GM18511 (cell line): ENCODE results near the gene PTGER3.

Experiments
- ATAC-seq: cut with Tn5 transposase; IDR thresholded peaks from one replicate; pipeline ENCODE4 v1.9.1; 2021; ENCODE audit warnings: mild to moderate bottlenecking, moderate library complexity; ENCODE audit not compliant: unreplicated experiment

Gene PTGER3

DNA sequence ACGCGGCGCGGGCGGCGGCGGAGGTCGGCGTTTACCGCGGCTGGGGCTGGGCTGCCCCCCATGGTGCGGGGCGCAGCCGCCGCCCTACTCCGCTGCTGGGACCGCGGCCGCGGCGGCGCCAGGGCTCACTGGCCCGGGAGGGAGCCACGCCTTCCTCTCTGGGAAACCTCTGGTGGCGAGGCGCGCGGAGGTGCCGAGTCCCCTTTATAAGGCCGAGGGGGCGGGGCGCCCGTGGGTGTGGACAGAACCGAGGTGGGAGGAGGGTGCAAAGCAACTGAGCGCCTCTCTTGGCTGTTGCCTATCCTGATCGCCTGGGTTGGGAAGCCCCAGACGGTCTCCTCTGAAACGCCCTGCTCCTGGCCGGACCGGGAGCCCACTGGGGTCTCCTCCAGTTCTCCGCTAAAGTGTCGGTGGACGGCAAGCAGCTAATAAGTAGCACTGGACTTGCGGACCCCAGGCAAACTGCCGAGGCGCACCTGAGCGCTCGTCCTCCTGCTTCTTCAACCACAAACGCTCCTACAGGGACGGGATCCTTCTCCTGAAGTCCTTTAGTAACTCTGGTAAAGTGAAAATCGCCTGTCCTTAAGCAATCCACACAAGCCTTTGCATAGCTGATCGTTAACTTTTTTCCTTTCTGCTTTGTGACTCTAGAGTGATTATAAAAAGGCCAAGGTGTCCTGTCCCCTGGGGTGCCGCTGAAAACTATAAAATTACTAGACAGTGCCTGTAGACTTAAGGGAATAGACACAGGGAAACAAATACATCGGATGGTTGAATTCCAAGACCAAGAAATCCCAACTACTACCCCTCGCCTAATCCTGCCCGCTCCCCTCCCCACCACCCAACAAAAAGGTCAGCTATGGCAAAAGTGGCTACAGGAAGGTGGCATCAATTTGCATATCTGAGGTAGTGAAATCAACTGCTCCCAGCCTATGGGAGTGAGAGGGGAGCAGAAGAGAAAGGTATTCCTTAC is at the start of gene PTGER3:
Gene PTGER3 (minus strand): TSS at position 182 of the 973 bp plus-strand sequence. CDS start 239 bp downstream, outside the sequence.
- peak; percentile 42 for ATAC-seq

DNA sequence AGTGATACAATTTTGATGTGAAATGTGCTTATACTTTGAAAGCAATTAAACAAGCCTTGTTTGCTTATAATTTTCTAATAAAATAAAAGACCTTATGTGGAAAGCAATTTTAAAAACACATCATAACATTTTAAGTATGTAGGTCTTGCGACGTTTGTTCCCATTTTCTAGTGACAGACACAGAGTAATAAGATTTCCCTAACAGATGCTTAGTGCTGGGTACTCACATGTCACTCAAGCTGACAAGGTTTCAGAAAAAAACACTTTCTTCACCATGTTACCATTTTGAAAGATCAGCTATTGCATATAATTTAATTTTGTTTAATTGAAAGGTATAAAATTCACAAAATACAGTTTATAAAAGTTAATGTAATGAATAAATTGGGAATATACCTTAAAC is 47.3 kb upstream of the PTGER3 start:
- no peak for ATAC-seq

DNA sequence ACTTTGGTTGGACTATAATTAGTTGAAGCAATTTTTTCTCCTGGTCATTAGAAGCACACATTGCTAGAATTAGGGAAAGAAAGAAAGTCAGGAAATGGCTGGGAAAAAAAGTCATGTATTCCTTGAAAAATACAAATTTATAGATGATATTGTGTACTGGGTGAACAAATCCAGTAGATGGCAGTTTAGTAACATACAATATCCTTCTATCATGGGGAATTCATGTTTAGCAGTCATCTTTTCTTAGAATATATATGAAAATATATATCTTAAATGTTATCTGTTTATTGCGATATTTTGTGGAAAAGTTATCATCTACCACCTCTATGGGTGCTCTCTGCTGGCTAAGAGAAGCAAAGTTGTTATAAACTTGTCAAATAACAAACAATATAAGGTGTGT is 46.3 kb upstream of the PTGER3 start:
- ATAC-seq = no peak

DNA sequence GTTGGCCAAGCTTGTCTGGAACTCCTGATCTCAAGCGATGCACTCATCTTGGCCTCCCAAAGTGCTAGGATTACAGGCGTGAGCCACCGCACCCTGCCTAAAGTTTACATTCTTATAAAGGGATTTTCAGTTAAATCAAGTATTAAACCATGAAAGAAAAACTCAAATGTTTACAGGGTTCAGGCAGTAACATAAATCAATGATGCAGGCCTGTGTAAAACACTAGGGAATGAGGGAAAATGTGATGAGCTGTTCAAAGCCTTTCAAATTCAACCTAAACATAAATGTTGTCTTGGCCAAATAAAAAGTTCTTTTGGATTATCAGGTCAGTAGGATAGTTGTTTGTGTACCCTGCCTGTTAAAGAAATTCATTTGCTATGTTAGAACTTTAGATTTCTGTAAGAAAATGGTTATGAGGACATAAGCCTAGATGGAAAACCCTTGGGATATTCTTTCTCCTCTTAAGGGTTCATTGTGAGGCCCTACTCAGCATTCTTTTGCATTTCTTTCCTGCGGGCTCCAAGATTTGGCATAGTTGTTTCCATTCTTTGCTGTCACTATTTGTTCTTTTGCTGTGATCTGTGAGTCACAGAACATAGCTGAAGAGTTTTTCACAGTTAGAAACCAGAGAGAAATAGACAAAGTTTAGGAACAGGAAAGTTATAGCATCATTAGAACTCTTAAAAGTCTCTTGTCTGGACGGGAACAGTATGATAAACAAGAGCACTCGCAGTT is 42.1 kb upstream of the PTGER3 start:
- no peak for ATAC-seq

DNA sequence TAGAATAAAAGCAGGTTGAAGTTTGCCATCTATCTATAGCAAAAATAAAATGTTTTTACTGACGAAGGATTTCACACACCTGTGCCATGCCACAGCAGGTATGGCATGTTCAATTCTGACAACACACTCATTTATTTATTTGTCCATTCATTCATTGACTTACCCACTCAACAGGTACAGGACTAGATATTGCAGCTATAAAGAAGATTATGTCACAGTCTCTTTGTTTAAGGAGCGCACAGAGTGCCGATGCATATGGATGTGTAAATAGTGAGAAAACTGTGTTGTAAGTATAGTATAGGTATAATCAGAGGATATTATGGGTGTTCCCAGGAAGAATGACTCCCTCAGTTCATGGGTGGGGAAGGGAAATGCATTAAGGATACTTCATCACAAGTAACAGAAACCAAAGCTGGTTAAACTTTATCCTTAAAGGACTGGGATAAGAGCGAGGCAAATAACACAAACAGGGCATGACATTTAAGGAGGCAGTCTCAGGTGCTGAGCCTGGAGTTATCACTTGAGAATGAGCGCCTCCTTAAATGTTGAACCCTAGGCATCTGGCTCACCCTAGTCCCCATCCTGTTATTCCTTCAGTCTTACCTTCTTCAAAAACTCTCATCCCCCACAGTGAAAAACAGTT is 41.1 kb upstream of the PTGER3 start:
- no peak for ATAC-seq

DNA sequence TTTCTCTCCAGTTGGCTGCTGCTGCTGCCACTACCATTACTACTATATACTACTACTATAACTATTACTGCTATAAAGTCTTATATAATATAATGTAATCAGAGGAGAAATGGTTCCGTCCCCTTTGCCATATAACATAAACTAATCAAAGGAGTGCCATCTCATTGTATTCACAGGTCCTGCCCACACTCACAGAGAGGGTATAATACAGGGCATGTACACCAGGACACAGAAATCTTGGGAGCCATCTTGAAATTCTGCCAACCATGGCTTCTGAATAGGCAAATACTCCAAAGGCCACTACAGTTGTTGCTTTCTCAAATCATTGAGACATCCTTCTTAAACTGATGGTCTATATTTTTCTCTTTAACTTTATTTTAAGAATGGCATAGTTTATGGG is 40.1 kb upstream of the PTGER3 start:
- no peak for ATAC-seq

DNA sequence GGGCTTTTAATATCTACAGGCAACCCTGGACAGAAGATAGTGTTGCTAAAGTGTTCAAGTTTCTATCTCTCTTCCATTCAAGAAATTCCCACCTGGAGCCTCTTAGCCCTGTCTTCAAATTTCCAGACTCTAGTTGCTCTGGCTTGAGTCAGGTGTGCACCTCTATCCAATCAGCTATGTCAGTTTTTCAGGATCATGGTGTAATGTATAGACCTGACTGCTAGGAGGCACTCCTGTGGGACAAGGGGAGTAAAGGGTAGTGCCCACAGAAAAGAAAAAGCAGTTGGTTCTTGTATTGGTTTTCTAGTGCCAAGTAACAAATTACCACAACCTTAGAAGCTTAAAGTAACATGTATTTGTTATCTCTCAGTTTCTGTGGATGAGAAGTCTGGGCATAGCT is 39.4 kb upstream of the PTGER3 start:
- no peak for ATAC-seq

DNA sequence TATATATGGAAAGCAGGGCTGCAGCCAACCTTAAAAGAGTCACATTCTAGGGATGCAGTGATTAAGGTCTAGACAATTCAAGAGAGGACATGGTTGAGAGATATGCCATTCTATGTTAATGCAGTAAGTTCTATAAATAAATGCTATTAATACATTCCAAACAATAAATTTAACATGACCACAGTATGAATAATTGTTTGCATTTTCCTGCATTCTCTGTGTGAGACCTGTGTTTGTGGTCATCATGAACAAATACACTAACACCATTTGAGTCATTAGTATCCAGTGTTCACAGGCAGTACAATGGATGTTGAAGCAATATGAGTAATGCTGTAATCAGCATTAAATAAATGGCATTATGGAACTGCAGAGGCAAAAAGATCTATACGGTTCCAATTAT is 38.7 kb upstream of the PTGER3 start:
- ATAC-seq = no peak

DNA sequence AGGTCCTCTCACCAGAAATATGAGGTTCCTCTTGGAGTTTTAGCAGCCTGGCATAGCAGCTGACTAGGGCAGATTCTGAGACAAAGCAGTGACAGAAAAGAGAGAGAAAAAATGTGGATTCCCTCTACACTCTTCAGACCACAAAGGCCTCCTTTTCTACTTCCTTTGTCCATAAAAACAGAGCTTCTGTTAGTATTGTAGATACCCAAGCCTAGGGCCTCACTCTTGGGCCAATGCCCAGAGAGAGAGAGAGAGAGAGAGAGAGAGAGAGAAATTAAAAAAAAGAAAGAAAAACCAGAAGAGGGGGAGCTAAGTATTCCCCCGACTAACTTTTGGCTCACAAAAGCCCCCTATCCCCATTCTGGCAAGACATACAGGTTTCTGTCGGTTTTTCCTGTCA is 35.7 kb upstream of the PTGER3 start:
- no peak for ATAC-seq

DNA sequence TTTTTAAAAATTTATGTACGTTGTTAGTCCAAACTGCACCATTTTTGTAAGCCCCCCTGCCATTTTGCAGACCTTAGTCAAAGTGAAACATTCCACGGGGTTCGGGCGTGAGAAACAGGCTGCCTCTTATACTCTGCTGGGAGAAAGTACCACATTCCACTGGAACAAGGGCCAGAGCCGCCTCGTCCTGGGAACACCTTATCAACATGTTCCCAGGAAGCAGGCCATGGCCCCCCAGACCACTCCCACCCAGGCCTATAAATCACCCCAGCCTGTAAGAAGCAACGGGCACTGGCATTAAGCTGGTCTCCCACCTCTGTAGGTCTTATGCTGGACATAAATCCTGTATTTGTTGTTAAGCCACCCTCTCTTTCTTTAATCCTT is 34.1 kb upstream of the PTGER3 start:
- ATAC-seq = no peak

DNA sequence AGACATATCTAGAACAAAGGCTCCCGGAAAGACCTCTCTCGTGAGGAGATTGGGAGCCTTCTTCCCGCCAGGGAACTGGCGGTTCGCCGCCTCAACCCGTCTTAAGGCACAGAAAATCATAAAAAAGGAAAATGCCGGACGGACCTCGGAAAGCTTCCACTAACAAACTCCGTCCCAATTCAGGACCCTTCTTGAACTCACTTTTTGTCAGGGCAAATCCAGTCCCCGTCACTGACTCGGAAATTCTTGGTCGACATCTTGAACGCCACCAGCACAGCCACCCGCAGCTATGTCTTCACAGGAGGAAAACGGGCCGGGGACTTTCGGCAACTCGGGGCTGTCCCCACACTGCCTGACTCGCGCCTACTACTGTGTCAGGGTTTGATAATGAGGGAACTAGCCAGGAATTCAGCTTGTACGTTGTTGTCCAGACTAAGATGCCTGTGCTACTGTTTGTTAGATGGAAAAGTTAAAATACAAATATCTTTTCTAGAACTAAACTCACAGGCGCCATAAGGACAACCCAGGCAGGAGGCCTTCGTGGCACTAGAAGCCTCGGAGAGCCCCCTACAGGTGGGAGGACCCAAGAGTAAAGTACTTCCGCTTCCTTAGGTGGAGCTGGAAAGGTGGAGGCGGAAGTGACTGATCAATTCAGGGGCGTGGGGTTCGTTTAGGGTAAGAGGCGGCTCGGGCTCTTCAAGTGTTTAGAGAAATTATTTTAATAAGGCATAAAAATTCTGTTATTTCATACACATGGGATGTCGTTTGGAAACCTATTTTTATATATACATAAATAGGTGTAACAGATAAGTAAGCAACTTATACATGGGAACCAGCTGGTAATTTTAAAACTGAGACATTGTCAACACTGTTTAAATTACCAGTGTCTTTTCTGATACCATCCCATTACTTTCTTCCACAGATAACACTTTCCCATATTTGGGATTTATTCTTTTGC is 33.4 kb upstream of the PTGER3 start, which contains the start of gene ZRANB2:
Gene ZRANB2 (minus strand): TSS at position 297 of the 958 bp plus-strand sequence. CDS start 40 bp downstream, at position 257.
- ATAC-seq = peak; percentile 99

DNA sequence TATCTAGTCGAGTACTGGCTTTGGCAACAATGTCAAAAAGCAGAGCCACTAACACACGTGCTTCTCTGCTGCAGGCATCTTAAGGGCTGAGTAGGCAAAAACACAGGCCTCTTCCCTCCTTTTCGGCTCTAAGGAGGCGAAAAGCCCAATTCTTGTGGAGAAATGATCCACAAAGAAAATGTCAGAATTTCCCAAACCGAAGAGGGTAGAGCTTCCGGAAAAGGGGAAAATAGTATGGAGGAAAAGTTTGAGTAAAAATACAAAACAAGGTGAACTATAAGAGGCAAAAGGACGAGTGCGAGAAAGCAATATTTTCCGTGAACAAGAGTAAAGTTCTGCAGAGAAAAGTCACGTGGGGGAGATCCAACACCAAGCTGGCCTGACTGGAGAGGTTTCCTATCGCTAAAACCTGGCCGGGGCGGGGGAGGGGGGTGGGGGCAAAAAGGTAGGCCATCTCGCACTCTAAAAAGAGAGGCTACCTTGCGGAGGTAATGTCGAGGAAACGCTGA is 32.7 kb upstream of the PTGER3 start:
- ATAC-seq = peak; percentile 35

DNA sequence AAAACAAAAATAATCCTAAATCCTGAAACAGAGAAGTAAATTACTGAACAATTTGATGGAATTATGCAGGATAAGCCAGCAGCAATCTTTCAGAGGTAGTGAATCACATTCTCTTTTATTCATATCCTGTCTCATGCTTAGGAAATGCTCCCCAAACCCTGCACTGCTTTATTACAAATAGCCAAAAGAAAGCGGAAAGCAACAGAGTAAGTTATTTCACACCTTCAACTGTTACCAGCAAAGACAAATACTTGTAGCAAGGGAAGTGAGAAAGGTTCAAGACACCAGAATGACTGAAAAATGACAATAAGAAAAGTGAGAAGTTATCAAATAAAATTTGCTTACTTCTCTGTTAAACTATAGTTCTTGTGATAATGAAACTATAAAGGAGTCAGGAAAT is 27.1 kb upstream of the PTGER3 start:
- ATAC-seq = no peak

DNA sequence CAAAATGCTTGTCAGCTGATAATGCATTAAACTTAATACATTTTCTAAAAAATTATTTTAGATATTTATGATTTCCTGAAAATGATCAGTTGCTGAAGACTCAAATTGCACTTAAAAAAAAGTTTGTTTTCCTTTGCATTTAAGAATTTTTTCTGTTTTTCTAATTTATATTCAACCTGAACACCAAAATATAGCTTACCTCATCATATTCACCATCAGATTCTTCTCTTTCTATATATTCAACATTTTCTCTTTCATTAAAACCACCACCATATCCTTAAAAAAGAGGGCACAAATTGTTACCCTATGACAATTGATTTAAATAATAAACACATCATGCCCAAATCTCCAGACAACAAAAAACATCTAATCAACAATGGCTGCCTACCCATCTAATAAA is 24.7 kb upstream of the PTGER3 start:
- no peak for ATAC-seq

DNA sequence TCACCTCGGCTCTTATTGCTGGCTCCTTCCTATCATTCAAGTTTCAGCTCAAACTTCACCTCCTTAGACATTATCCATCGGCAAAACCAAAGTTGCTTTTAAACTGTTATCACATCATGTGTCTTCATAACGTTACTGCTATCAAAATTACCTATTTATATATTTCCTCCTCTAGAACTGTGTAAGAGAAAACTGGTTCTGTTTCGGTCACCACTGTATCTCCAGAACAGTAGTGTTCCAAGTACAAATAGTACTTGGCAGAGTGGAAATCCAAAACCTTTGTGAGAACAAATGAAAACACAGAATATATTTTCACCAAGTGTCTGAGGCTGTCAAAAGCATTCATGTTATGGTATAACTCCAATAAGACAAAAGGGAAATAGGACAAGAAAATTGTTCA is 24.1 kb upstream of the PTGER3 start:
- ATAC-seq = no peak

DNA sequence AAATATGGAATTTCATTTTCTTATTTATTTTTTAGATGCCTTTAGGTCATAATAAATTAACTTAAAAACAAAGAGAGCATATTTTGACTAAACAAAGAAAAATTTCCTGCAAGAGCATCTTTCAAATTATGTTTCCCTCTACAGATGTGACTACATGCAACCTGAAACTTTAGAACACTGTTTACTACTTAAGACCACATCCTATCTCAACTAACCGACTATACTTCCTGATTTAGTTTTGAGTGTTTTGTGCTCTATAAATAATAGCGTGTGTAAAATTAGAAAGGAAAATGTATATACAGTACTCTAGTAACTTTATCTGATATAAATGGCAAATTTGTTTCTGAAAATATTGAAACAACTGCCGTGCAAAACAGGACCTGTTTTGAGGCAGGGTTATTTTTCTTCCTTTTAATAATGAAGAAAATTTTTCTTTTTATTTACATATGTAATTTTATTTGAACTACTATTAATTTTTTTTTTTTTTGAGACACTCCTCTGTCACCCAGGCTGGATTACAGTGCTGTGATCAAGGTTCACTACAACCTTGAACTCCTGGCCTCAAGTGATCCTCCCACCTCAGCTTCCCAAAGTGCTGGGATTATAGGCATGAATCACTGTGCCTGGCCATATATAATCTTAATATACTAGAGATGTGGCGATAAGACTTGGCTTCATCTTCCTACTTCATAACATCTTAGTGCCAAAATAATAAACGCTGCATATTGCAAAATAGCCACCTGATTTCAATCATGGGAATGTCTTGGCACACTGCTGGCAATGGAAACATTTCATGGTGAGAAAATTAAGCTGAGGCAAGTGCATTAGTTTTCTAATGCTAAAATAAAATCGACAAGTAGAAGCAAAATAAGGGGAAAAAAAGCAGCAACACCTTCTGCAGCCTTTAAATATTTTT is 21.0 kb upstream of the PTGER3 start:
- peak; percentile 85 for ATAC-seq

DNA sequence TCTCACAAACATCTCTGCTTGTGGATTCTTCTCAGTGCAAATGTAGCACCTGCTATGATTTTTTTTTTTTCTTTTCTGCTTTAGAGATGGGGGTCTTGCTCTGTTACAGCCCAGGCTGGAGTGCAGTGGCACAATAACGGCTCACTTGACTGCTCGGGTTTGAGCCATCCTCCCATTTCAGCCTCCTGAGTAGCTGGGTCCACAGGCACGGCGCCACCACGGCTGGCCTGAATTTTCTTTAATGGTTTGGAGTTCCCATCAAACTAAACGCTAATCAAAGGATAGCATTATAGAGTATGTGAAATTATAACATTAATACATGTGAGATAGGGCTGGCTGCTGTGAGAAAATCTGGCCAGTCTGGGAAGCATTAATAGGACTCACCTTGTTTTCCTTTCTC is 7.2 kb upstream of the PTGER3 start:
- ATAC-seq = no peak

DNA sequence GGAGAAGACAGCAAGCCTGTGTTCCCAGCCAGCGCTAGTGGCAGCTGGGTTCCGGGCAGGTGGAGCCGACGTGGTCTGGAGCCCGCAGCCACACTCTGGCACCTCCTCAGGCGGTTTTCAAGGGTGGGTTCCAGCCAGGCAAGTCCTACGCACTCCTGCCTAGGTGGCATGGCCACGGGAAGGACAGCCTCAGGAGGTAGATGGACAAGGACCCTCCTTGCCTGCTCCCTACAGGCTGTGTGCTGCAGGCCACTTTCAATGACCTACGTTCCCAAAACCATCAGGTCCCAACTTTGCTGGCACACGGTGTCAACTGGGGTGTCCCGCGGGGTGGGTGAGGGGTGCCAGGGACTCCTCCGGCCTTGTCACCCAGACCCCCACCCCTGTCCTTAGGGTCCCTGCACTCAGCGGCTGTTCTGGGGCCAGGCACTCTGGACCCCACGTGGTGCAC is 6.7 kb upstream of the PTGER3 start:
- no peak for ATAC-seq

DNA sequence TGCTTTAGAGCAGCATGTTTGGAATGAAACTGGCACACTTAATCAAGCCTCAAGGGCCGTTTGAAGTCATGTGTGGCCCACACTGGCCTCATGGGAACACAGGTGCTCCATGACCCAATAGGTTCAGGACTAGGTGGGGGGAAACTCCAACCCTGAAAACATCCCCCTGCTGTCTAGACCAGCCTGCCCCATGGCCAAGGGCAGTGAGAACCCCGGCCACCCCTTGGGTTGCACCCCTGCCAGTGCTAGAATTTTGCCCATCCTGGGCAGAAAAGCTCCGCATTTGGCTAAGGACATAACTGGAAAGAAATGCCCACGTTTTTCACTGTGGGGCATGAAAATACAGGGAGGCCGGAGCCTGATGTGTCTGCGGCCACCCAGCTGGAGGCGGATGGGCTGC is 6.1 kb upstream of the PTGER3 start:
- ATAC-seq = no peak
